HepG2 (cell line): ENCODE measurements around the gene NOP56. TPM values are rescaled to one million over a fixed set of nuclear protein-coding genes. Genes with fewer than 3 reads are reported as not detected.

ENCODE experiments used
- AGO2 ChIP-seq: fragments of 200-400 bp; formaldehyde crosslinking; optimal IDR thresholded peaks from 2 replicates; pipeline ENCODE3; 2017; ENCODE audit warnings: mild to moderate bottlenecking, low read depth, low read length, moderate library complexity
- ARHGAP35 ChIP-seq: sonication (generic); formaldehyde crosslinking; IDR thresholded peaks from 2 replicates; pipeline ENCODE4 v1.9.0; 2022; ENCODE audit warnings: mild to moderate bottlenecking, inconsistent platforms, moderate library complexity, missing genetic modification reagents, borderline replicate concordance
- ARID4A ChIP-seq: sonication (generic); formaldehyde crosslinking; IDR thresholded peaks from 2 replicates; pipeline ENCODE4 v1.5.0; 2020; ENCODE audit warnings: mild to moderate bottlenecking, missing genetic modification reagents, borderline replicate concordance
- DR1 ChIP-seq: sonication (generic); formaldehyde crosslinking; IDR thresholded peaks from 2 replicates; pipeline ENCODE4 v1.8.0; 2021; ENCODE audit warnings: mild to moderate bottlenecking, missing genetic modification reagents, inconsistent platforms
- FOXM1 ChIP-seq: sonication (generic); formaldehyde crosslinking; IDR thresholded peaks from 2 replicates; pipeline ENCODE4 v1.5.0; 2020; ENCODE audit warnings: missing genetic modification reagents
- HNF4G ChIP-seq, 2 experiments: sonication (generic) in 1 of 2; formaldehyde crosslinking in 1 of 2; IDR thresholded peaks; 2 replicates each; pipeline versions ENCODE4 v1.4.0 to v1.6.1; 2011 to 2020; ENCODE audit warnings: borderline replicate concordance in 2 of 2, low read depth in 2 of 2, mild to moderate bottlenecking in 2 of 2, low read length in 1 of 2, missing genetic modification reagents in 1 of 2, moderate library complexity in 1 of 2
- JARID2 ChIP-seq: sonication (generic); formaldehyde crosslinking; IDR thresholded peaks from 2 replicates; pipeline ENCODE4 v1.8.1; 2023; ENCODE audit warnings: missing genetic modification reagents, inconsistent platforms; ENCODE audit not compliant: insufficient replicate concordance
- MATR3 ChIP-seq: sonication (generic); formaldehyde crosslinking; IDR thresholded peaks from 2 replicates; pipeline ENCODE4 v1.4.0; 2020; ENCODE audit warnings: missing genetic modification reagents
- MIER3 ChIP-seq: IDR thresholded peaks from 2 replicates; pipeline ENCODE4 v1.6.1; 2016; ENCODE audit warnings: missing compliant biosample characterization, borderline replicate concordance
- MTF2 ChIP-seq: sonication (generic); formaldehyde crosslinking; IDR thresholded peaks from 2 replicates; pipeline ENCODE4 v1.5.0; 2020; ENCODE audit warnings: missing genetic modification reagents, borderline replicate concordance
- NR2F6 ChIP-seq, 2 experiments: IDR thresholded peaks; 2 replicates each; pipeline ENCODE4 v1.6.1; 2016; ENCODE audit warnings: antibody characterized with exemption in 1 of 2, mild to moderate bottlenecking in 1 of 2
- SIN3A ChIP-seq: IDR thresholded peaks from 2 replicates; pipeline ENCODE4 v1.6.1; 2011; ENCODE audit warnings: low read depth, mild to moderate bottlenecking, control low read depth, low read length, borderline replicate concordance
- SRSF9 ChIP-seq: fragments of 200-400 bp; formaldehyde crosslinking; IDR thresholded peaks from 2 replicates; pipeline ENCODE4 v1.6.1; 2018; ENCODE audit warnings: borderline replicate concordance, mild to moderate bottlenecking, low read depth, low read length; ENCODE audit not compliant: insufficient read depth, poor library complexity, severe bottlenecking
- ZBTB34 ChIP-seq: sonication (generic); formaldehyde crosslinking; IDR thresholded peaks from 2 replicates; pipeline ENCODE4 v1.8.0; 2022; ENCODE audit warnings: mild to moderate bottlenecking, missing genetic modification reagents
- ZNF234 ChIP-seq: sonication (generic); formaldehyde crosslinking; conservative IDR thresholded peaks from 2 replicates; pipeline ENCODE4 v1.5.1; 2020; ENCODE audit warnings: mild to moderate bottlenecking, missing genetic modification reagents
- ZNF414 ChIP-seq: sonication (generic); formaldehyde crosslinking; IDR thresholded peaks from 2 replicates; pipeline ENCODE4 v1.5.0; 2020; ENCODE audit warnings: missing genetic modification reagents
- ZNF547 ChIP-seq: sonication (generic); formaldehyde crosslinking; IDR thresholded peaks from 2 replicates; pipeline ENCODE4 v1.5.1; 2020; ENCODE audit warnings: mild to moderate bottlenecking, missing genetic modification reagents
- ZNF616 ChIP-seq: sonication (generic); formaldehyde crosslinking; IDR thresholded peaks from 2 replicates; pipeline ENCODE4 v1.5.0; 2020; ENCODE audit warnings: low read depth, mild to moderate bottlenecking, missing genetic modification reagents
- ZNF777 ChIP-seq: sonication (generic); formaldehyde crosslinking; IDR thresholded peaks from 2 replicates; pipeline ENCODE4 v1.4.0; 2020; ENCODE audit warnings: missing genetic modification reagents
- ZNF800 ChIP-seq: sonication (generic); formaldehyde crosslinking; IDR thresholded peaks from 2 replicates; pipeline ENCODE4 v1.4.0; 2020; ENCODE audit warnings: missing genetic modification reagents
- polyA plus RNA-seq, 8 experiments: library from polyadenylated mRNA; depleted of rRNA in 3 of 8; stranded (reverse) in 7 of 8; unstranded in 1 of 8; fragments of >200 nt; fragmentation: Illumina TruSeq in 4 of 8; extraction: Trizol in 4 of 8; gene quantifications; 2 replicates each; pipeline versions ENCODE4 v1.2.1 to v1.2.3, GENCODE V29; 2011 to 2016; ENCODE audit warnings: low read depth in 4 of 8, missing spikeins in 1 of 8, mixed read lengths in 1 of 8; ENCODE audit not compliant: insufficient read depth in 1 of 8
- total RNA-seq, 5 experiments: library from RNA; depleted of rRNA; stranded (reverse); fragments of >200 nt; fragmentation: Illumina TruSeq; extraction: Trizol; gene quantifications; 2 replicates each; pipeline ENCODE4 v1.2.3, GENCODE V29; 2016; ENCODE audit warnings: low read depth in 1 of 5

NOP56 gene
- total and polyA plus RNA-seq, 2 of the 13 experiments (the other 11 are each of a cell fraction or from before 2014, with no cell fraction given): 369 to 1,116 TPM

- TF ChIP-seq ARID4A (CRISPR knock-in tag): peak; percentile 9; the same call in 1 of the 2 replicates
- TF ChIP-seq ZNF414: no peak
- peak; percentile 61; the same call in 1 of the 2 replicates for TF ChIP-seq ZBTB34
- no peak for TF ChIP-seq MIER3 (CRISPR knock-in tag)
- no peak for TF ChIP-seq NR2F6 (IDR thresholded peaks at IDR 0.05)
- TF ChIP-seq NR2F6 (CRISPR knock-in tag; IDR thresholded peaks at IDR 0.05): no peak
- peak; percentile 95 for TF ChIP-seq ZNF800 (CRISPR knock-in tag)
- 0 out of 2 replicates have a peak, but pooled peaks have one; percentile 38 for TF ChIP-seq FOXM1 (CRISPR knock-in tag)
- peak; percentile 35; the same call in 1 of the 2 replicates for TF ChIP-seq MTF2 (CRISPR knock-in tag)
- no peak for TF ChIP-seq JARID2 (CRISPR knock-in tag)
- 0 out of 2 replicates have a peak, but pooled peaks have one; percentile 32 for TF ChIP-seq ARHGAP35 (CRISPR knock-in tag)
- no peak for TF ChIP-seq ZNF616
- TF ChIP-seq MATR3: no peak
- no peak for TF ChIP-seq DR1
- peak; percentile 17 for TF ChIP-seq AGO2
- no peak for TF ChIP-seq SIN3A
- no peak for TF ChIP-seq HNF4G (IDR thresholded peaks at IDR 0.05; ENCODE audit: borderline replicate concordance, low read depth, low read length)
- no peak for TF ChIP-seq HNF4G (CRISPR knock-in tag; IDR thresholded peaks at IDR 0.05; ENCODE audit: borderline replicate concordance, low read depth)
- no peak for TF ChIP-seq ZNF234
- TF ChIP-seq ZNF777 (CRISPR knock-in tag): peak; percentile 99
- TF ChIP-seq SRSF9: no peak
- peak; percentile 74; the same call in 1 of the 2 replicates for TF ChIP-seq ZNF547 (CRISPR knock-in tag)
Measured at GRCh38 chr20:2693286-2694007, 41.0 kb downstream of the NOP56 start (continued).
